Measurements from ENCODE around the gene GTF2H1.

GTF2H1 gene

DNA sequence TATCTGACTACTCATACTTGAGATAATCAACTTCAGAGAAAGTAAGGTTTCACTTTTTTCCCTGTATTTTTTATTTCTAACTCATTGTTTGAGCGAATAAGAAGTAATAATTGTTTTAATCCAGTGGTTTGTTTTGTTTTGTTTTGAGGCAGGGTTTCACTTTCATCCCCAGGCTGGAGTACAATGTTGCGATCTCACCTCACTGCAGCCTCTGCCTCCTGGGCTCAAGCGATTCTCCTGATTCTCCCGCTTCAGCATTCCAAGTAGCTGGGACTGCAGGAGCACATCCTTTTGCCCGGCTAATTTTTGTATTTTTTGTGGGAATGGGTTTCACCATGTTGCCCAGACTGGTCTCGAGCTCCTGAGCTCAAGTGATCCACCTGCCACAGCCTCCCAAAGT, 8.6 kb downstream of the GTF2H1 start:
- no peak for DNase-seq (ENCODE audit: extremely low read depth, insufficient read length)
- H3K36me3 ChIP-seq (ENCODE audit: control insufficient read depth, insufficient read depth, low read length), result peaks cover 3% of the 10 kb centered on the region
- no peaks in the 10 kb centered on the region for H3K27me3 ChIP-seq (replicated peaks; ENCODE audit: control insufficient read depth, insufficient read depth, low read length)
- no peak overlapping the region for H3K4me3 ChIP-seq (replicated peaks; ENCODE audit: low read depth, low read length)
- TF ChIP-seq CTCF (IDR thresholded peaks at IDR 0.05; ENCODE audit: insufficient read depth, low read length, poor library complexity, severe bottlenecking), result no peak

DNA sequence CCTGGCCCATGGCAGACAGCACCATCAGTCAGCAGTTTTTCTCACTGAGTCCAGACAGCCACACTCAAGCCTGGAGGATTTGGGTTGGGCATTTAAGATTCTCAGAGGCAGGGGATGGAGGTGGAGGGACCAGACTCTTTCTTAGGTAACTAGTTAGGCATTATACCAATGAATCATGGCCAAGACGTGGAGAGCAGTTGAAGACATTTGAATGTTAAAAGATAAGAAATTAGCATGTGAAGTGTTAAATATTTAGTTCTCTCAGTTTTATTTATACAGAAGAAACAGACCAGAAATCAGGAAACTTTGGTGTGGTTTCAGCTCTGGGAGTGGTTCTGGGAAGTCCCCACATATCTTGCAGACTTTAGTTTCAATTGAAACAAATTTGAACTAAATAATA, 9.9 kb downstream of the GTF2H1 start:
- H3K27me3 ChIP-seq (replicated peaks; ENCODE audit: control insufficient read depth, insufficient read depth, low read length), result no peaks in the 10 kb centered on the region
- H3K4me3 ChIP-seq (replicated peaks; ENCODE audit: low read depth, low read length), result no peak overlapping the region; the same call in 1 of the 2 replicates
- no peak for DNase-seq (ENCODE audit: extremely low read depth, insufficient read length)
- TF ChIP-seq CTCF (IDR thresholded peaks at IDR 0.05; ENCODE audit: insufficient read depth, low read length, poor library complexity, severe bottlenecking), result no peak
- H3K36me3 ChIP-seq (ENCODE audit: control insufficient read depth, insufficient read depth, low read length), result peaks cover 5% of the 10 kb centered on the region

GRCh38 chr11:18332891-18333290, 10.5 kb downstream of the GTF2H1 start:
- Histone ChIP-seq H3K36me3 (ENCODE audit: control insufficient read depth, insufficient read depth, low read length) (peaks cover 5% of the 10 kb centered on the region), H3K27me3 (replicated peaks; ENCODE audit: control insufficient read depth, insufficient read depth, low read length) (no peaks in the 10 kb centered on the region), H3K4me3 (replicated peaks; ENCODE audit: low read depth, low read length) (no peak overlapping the region)
- no peak for TF ChIP-seq CTCF (IDR thresholded peaks at IDR 0.05; ENCODE audit: insufficient read depth, low read length, poor library complexity, severe bottlenecking)
- DNase-seq (ENCODE audit: extremely low read depth, insufficient read length), result no peak

GRCh38 chr11:18347471-18348125, 25.2 kb downstream of the GTF2H1 start:
- DNase-seq (ENCODE audit: extremely low read depth, insufficient read length), result no peak
- no peak for TF ChIP-seq CTCF (IDR thresholded peaks at IDR 0.05; ENCODE audit: insufficient read depth, low read length, poor library complexity, severe bottlenecking)
- no peaks in the 10 kb centered on the region for H3K27me3 ChIP-seq (replicated peaks; ENCODE audit: control insufficient read depth, insufficient read depth, low read length)
- H3K36me3 ChIP-seq (ENCODE audit: control insufficient read depth, insufficient read depth, low read length), result peaks cover 8% of the 10 kb centered on the region
- no peak overlapping the region for H3K4me3 ChIP-seq (replicated peaks; ENCODE audit: low read depth, low read length)

DNA sequence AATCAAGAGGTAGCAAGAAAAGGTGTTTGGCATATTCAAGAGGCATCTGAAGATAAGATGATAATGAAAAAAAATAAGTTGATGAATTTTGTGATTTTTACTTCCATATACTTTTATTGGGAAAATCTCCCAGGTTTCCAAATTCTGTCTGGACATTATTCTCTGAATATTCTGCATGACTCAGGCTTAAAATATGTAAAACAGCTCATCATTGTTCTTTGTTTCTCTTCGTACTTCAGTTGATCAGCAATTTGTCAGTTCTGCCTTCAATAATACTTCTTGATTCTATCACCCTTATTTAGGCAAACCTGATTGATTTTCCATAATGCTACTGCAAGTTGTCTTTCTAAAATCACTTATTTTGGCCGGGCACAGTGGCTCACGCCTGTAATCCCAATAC, 30.2 kb downstream of the GTF2H1 start:
- TF ChIP-seq CTCF (IDR thresholded peaks at IDR 0.05; ENCODE audit: insufficient read depth, low read length, poor library complexity, severe bottlenecking), result no peak
- no peak for DNase-seq (ENCODE audit: extremely low read depth, insufficient read length)
- no peaks in the 10 kb centered on the region for H3K27me3 ChIP-seq (replicated peaks; ENCODE audit: control insufficient read depth, insufficient read depth, low read length)
- no peak overlapping the region for H3K4me3 ChIP-seq (replicated peaks; ENCODE audit: low read depth, low read length)
- peaks cover 6% of the 10 kb centered on the region for H3K36me3 ChIP-seq (ENCODE audit: control insufficient read depth, insufficient read depth, low read length)

DNA sequence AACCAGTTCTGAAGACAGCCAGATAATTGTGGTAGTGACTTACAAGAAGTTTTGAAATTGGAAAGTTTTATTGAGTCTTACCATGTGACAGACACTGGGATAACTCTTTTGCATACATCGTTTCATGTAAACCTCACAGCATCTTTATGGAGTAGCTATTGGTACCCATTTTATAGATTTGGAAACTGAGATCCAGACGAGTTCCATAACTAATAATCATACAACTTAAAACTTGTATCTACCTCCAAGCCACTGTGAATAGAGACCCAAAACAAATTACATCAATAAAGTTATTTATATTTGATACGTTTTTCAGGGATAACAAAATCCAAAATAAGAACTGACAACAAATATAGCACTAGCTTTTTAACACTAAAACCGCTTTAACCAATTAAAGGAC, 36.3 kb downstream of the GTF2H1 start:
- no peak for DNase-seq (ENCODE audit: extremely low read depth, insufficient read length)
- Histone ChIP-seq H3K4me3 (replicated peaks; ENCODE audit: low read depth, low read length) (no peak overlapping the region), H3K27me3 (replicated peaks; ENCODE audit: control insufficient read depth, insufficient read depth, low read length) (no peaks in the 10 kb centered on the region), H3K36me3 (ENCODE audit: control insufficient read depth, insufficient read depth, low read length) (peaks cover 9% of the 10 kb centered on the region)
- no peak for TF ChIP-seq CTCF (IDR thresholded peaks at IDR 0.05; ENCODE audit: insufficient read depth, low read length, poor library complexity, severe bottlenecking)
